Epithelial cell of esophagus (primary cell): Measurements from ENCODE around the gene SERPINB11.

Experiments
- DNase-seq: peaks from one replicate; pipeline ENCODE4 v3.0.0; 2010; ENCODE audit warnings: low read depth
- H3K4me3 ChIP-seq: 2 replicates; pipeline ENCODE4 v1.5.1; 2011; ENCODE audit warnings: mild to moderate bottlenecking, low read length, control low read depth
- CTCF ChIP-seq: IDR thresholded peaks from 2 replicates; pipeline ENCODE4 v1.5.1; 2011; ENCODE audit warnings: low read depth, mild to moderate bottlenecking, low read length, control low read depth, inconsistent platforms; ENCODE audit not compliant: insufficient read depth; ENCODE audit errors: missing control alignments

The SERPINB11 gene

GRCh38 chr18:63765837-63766236 is 63.1 kb downstream of the SERPINB11 start:
- DNase-seq = no peak
- TF ChIP-seq CTCF = no peak
- no peak overlapping the region for H3K4me3 ChIP-seq
